ENCODE results near the gene RABGAP1L. TPM values are rescaled to one million over a fixed set of nuclear protein-coding genes. Genes with fewer than 3 reads are reported as not detected.
"Not testable (repeated sequence)": the region's sequence is repeated elsewhere in the genome, so short reads cannot be mapped to it uniquely, and the experiment has no call there.

RABGAP1L gene
- total RNA-seq, 2 experiments from 2014 or later: 98.1 to 158 TPM

GRCh38 chr1:174535207-174535606, 375.9 kb downstream of the RABGAP1L start:
- no peak for DNase-seq (ENCODE audit: low spot score)
- Histone ChIP-seq H4K20me1 (ENCODE audit: insufficient read depth, low read length) (no peaks in the 10 kb centered on the region), H3K4me1 (ENCODE audit: insufficient read depth, low read length, poor library complexity, severe bottlenecking) (no peaks in the 10 kb centered on the region), H3K79me2 (ENCODE audit: insufficient read depth, low read depth, low read length) (no peaks in the 10 kb centered on the region), H3K9me2 (ENCODE audit: insufficient read depth, low read length) (no peaks in the 10 kb centered on the region), H2AFZ (ENCODE audit: low read length) (no peak overlapping the region), H3K9me3 (ENCODE audit: low read length) (peaks cover 10% of the 10 kb centered on the region; the same call in 1 of the 2 replicates), H3K4me2 (ENCODE audit: low read length) (no peak overlapping the region), H3K4me3 (ENCODE audit: low read depth, low read length, poor library complexity, severe bottlenecking) (no peak overlapping the region), H3K27ac (ENCODE audit: low read depth, low read length, poor library complexity, severe bottlenecking) (no peak overlapping the region), H3K36me3 (ENCODE audit: insufficient read depth, low read length) (no peaks in the 10 kb centered on the region)
- intact Hi-C loops (cut with micrococcal nuclease; ENCODE audit: unreplicated experiment): no loop called here
- CTCF ChIA-PET (ENCODE audit: unreplicated experiment): no interaction called here
- TF ChIP-seq CTCF (conservative IDR thresholded peaks at IDR 0.05; ENCODE audit: low read length) (no peak), EZH2phosphoT487 (IDR thresholded peaks at IDR 0.05; ENCODE audit: borderline replicate concordance, low read depth, low read length) (no peak)
- POLR2A ChIA-PET: interaction anchor here (0.8 kb wide), 1 partner anchor 14 kb away, joined by 3 read pairs; no protein-coding TSS in a partner anchor
- BruUV-seq (replicated peaks): no TSS peak

GRCh38 chr1:174543421-174543820, 384.1 kb downstream of the RABGAP1L start:
- H3K36me3 ChIP-seq (ENCODE audit: insufficient read depth, low read length); H3K9me3 ChIP-seq (ENCODE audit: low read length); H3K4me3 ChIP-seq (ENCODE audit: low read depth, low read length, poor library complexity, severe bottlenecking); H3K27ac ChIP-seq (ENCODE audit: low read depth, low read length, poor library complexity, severe bottlenecking); H3K79me2 ChIP-seq (ENCODE audit: insufficient read depth, low read depth, low read length); POLR2A ChIA-PET; BruUV-seq (replicated peaks); CTCF ChIA-PET (ENCODE audit: unreplicated experiment); H3K4me1 ChIP-seq (ENCODE audit: insufficient read depth, low read length, poor library complexity, severe bottlenecking); H4K20me1 ChIP-seq (ENCODE audit: insufficient read depth, low read length); H2AFZ ChIP-seq (ENCODE audit: low read length); DNase-seq (ENCODE audit: low spot score); intact Hi-C loops (cut with micrococcal nuclease; ENCODE audit: unreplicated experiment); H3K4me2 ChIP-seq (ENCODE audit: low read length); H3K9me2 ChIP-seq (ENCODE audit: insufficient read depth, low read length): not testable (repeated sequence)

GRCh38 chr1:174550296-174550695, 391.0 kb downstream of the RABGAP1L start:
- POLR2A ChIA-PET: interaction anchor here (0.6 to 0.7 kb wide), 2 partner anchors 200 to 624 kb away, joined by 3 read pairs; no protein-coding TSS in a partner anchor
- intact Hi-C loops (cut with micrococcal nuclease; ENCODE audit: unreplicated experiment): no loop called here
- TF ChIP-seq CTCF (conservative IDR thresholded peaks at IDR 0.05; ENCODE audit: low read length): no peak
- no peak for TF ChIP-seq EZH2phosphoT487 (IDR thresholded peaks at IDR 0.05; ENCODE audit: borderline replicate concordance, low read depth, low read length)
- Histone ChIP-seq H3K9me3 (ENCODE audit: low read length) (no peaks in the 10 kb centered on the region), H4K20me1 (ENCODE audit: insufficient read depth, low read length) (no peaks in the 10 kb centered on the region), H2AFZ (ENCODE audit: low read length) (no peak overlapping the region), H3K4me2 (ENCODE audit: low read length) (no peak overlapping the region), H3K79me2 (ENCODE audit: insufficient read depth, low read depth, low read length) (no peaks in the 10 kb centered on the region), H3K4me3 (ENCODE audit: low read depth, low read length, poor library complexity, severe bottlenecking) (no peak overlapping the region), H3K27ac (ENCODE audit: low read depth, low read length, poor library complexity, severe bottlenecking) (no peak overlapping the region), H3K9me2 (ENCODE audit: insufficient read depth, low read length) (no peaks in the 10 kb centered on the region), H3K36me3 (ENCODE audit: insufficient read depth, low read length) (no peaks in the 10 kb centered on the region), H3K4me1 (ENCODE audit: insufficient read depth, low read length, poor library complexity, severe bottlenecking) (no peaks in the 10 kb centered on the region)
- no peak for DNase-seq (ENCODE audit: low spot score)
- CTCF ChIA-PET (ENCODE audit: unreplicated experiment): no interaction called here
- BruUV-seq (replicated peaks): no TSS peak

Measured in OCI-LY7 (cell line).